ENCODE measurements around the gene ATRNL1.

DNA sequence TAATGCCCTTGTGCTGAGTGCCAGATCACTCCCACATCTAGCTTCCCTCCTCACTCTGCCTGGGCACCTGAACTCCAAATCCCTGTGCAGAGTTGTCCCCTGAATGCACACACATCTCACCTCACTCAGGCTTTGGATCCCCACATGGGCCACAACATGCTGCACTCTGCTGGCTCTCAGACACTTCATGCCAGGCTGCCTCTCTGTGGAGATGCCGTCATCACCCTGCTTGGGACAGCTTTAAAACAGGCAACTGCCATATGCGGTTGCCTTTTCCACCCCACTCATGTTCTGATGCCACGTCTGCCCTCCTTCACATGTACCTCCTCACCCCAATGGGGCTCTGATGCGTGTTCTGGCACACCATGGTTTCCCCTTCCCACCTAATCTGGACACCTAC, 702.8 kb downstream of the ATRNL1 start:
- TF ChIP-seq POLR2A (IDR thresholded peaks at IDR 0.05): no peak
- TF ChIP-seq, protein P1, sequence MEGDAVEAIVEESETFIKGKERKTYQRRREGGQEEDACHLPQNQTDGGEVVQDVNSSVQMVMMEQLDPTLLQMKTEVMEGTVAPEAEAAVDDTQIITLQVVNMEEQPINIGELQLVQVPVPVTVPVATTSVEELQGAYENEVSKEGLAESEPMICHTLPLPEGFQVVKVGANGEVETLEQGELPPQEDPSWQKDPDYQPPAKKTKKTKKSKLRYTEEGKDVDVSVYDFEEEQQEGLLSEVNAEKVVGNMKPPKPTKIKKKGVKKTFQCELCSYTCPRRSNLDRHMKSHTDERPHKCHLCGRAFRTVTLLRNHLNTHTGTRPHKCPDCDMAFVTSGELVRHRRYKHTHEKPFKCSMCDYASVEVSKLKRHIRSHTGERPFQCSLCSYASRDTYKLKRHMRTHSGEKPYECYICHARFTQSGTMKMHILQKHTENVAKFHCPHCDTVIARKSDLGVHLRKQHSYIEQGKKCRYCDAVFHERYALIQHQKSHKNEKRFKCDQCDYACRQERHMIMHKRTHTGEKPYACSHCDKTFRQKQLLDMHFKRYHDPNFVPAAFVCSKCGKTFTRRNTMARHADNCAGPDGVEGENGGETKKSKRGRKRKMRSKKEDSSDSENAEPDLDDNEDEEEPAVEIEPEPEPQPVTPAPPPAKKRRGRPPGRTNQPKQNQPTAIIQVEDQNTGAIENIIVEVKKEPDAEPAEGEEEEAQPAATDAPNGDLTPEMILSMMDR (IDR thresholded peaks at IDR 0.05): no peak
